ENCODE data around the gene SRRT. TPM values are rescaled to one million over a fixed set of nuclear protein-coding genes. Genes with fewer than 3 reads are reported as not detected.
A peak's percentile ranks its signal among the peaks of the same experiment; 100 is the strongest.

The SRRT gene
- total RNA-seq, 1 donor from 2014 or later, result 114 TPM

DNA sequence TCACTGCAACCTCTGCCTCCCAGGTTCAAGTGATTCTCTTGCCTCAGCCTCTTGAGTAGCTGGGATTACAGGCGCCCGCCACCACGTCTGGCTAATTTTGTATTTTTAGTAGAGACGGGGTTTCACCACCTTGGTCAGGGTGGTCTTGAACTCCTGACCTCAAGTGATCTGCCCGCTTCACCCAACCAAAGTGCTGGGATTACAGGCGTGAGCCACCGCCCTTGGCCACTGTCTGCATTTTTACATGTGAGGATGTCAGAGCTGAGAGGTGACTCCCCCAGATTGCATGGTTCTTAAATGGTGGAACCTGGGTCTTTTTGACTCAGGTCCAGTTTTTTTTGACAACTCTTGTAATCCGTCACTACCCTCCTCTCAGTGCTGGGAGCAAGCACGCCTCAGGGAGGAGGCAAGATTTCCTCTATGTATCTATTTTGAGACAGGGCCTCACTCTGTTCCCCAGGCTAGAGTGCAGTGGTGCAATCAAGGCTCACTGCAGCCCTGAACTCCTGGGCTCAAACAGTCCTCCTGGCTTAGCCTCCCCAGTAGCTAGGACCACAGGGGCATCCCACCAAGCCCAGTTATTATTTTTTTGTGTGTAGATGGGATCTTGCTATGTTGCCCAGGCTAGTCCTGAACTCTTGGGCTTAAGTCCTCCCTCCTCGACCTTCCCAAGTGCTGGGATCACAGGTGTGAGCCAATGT lies 1.2 kb upstream of the SRRT start:
- ATAC-seq (no peak), DNase-seq (ENCODE audit: low spot score) (no peak)
- intact Hi-C loops (cut with DNase I), result loop anchor here (10.0 kb wide), 1 partner anchor 901 kb away; no protein-coding TSS in a partner anchor

DNA sequence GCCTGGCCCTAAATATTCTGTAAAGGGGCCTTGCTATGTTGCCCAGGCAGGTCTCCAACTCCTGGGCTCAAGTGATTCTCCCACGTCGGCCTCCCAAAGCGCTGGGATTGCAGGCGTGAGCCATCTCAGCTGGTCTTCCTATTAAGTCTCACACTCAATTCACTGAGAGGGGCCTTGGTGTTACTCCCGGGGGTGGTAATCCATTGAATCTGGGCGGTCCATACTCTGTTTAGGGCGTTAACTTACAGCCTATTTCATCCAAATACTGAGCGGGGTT lies 665 bp upstream of the SRRT start:
- ATAC-seq, result peak; percentile 1
- DNase-seq (ENCODE audit: low spot score), result no peak
- intact Hi-C loops (cut with DNase I), result loop anchor here (10.0 kb wide), 1 partner anchor 901 kb away; no protein-coding TSS in a partner anchor

DNA sequence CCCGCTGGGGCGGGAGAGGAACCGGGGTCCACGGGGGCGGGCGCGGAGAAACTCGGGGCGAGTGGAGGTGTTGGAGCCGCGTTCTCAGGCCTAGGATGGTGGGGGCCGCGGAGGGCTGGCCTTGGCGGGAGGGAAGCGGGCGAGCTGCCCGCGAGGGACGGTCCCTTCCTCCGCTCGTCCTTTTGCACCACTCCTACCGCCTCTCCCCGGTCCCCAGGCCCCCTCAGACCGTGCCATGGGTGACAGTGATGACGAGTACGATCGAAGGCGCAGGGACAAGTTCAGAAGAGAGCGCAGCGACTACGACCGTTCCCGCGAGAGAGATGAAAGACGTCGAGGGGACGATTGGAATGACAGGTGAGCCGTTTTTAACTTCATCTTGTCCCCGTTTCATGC lies 451 bp downstream of the SRRT start:
- no peak for ATAC-seq
- no peak for DNase-seq (ENCODE audit: low spot score)
- intact Hi-C loops (cut with DNase I), result loop anchor here (10.0 kb wide), 1 partner anchor 899 kb away; no protein-coding TSS in a partner anchor

DNA sequence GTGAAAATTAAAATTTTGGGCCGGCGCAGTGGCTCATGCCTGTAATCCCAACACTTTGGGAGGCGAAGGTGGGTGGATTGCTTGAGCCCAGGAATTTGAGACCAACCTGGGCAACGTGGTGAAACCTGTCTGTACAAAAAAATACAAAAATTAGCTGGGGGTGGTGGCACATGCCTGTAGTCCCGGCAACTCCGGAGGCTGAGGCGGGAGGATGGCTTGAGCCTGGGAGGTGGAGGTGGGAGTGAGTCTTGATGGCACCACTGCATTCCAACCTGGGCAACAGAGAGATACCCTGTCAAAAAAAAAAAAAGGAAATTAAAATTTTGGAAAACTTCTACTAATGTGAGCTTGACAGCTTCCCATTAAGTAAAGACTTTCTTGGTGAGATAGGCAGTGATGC lies 3.1 kb downstream of the SRRT start:
- intact Hi-C loops (cut with DNase I), result loop anchor here (10.0 kb wide), 1 partner anchor 897 kb away; no protein-coding TSS in a partner anchor
- ATAC-seq (no peak), DNase-seq (ENCODE audit: low spot score) (no peak)

DNA sequence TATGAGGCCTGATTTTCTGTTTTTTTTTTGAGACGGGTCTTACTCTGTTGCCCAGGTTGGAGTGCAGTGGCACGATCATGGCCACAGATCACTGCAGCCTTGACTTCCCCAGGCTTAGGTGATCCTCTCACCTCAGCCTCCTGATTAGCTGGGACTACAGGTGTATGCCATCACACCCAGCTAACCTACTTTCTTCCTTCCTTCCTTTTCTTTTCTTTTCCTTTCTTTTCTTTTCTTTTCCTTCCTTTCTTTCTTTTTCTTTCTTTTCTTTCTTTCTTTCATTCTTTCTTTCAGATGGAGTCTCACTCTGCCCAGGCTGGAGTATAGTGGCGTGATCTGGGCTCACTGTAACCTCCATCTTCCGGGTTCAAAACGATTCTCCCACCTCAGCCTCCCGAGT lies 3.8 kb downstream of the SRRT start:
- intact Hi-C loops (cut with DNase I), result loop anchor here (10.0 kb wide), 1 partner anchor 896 kb away; no protein-coding TSS in a partner anchor
- DNase-seq (ENCODE audit: low spot score) (no peak), ATAC-seq (no peak)

DNA sequence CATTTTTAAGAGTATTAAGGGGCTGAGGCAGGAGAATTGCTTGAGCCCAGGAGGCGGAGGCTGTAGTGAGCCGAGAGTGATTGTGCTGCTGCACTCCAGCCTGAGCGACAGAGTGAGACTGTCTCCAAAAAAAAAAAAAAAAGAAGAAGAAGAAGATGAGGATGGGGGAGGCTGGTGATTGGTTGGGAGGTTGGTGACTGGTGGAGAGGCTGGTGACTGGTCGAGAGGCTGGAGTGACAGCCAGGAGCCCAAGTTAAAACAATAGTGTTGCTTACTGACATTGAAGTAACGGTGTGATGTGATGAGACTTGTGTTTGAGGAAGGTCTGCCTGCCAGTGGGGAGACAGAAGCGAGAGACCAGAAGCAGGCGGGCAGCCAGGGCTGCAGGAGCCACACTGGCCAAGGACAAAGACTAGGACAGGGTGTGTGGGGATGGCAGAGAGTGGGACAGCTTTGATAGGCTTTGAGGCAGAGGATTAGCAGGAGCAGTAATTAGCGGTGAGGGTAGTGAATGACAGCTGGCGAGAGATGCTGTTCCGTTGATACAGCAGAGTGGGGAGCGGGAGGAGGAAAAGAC lies 4.9 kb downstream of the SRRT start:
- ATAC-seq (no peak), DNase-seq (ENCODE audit: low spot score) (no peak)
- intact Hi-C loops (cut with DNase I), result loop anchor here (10.0 kb wide), 1 partner anchor 895 kb away; no protein-coding TSS in a partner anchor

DNA sequence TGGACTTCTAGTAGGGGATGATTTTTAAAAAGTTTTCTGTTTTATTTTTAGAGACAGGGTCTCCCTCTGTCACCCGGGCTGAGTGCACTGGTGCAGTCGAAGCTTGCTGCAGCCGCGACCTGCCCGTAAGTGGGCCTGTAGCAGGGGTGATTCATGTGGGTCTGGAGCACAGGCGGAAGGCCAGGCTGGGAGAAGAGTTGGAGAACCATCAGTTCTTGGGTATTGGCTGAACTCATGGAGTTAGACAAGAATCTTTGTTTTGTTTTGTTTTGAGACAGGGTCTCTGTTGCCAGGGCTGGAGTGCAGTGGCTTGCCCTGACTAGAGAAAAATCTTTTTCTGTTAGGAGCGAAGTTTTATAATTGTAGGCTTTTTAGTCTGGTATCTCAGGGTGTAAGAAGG lies 5.7 kb downstream of the SRRT start:
- no peak for DNase-seq (ENCODE audit: low spot score)
- intact Hi-C loops (cut with DNase I), result no loop called here
- no peak for ATAC-seq

DNA sequence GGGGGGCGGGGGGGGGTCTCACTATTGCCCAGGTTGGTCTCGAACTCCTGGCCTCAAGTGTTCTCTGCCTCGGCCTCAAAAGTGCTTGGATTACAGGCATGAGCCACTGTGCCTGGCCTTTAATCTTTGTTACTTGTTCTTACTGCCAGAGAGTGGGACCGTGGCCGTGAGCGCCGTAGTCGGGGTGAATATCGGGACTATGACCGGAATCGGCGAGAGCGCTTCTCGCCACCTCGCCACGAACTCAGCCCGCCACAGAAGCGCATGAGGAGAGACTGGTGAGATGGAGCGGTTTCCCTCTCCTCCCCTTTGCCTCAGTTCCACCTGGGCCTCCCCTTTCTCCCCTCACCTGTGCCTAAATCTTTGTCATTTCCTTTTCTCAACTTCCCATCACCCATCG lies 6.2 kb downstream of the SRRT start:
- intact Hi-C loops (cut with DNase I), result no loop called here
- DNase-seq (ENCODE audit: low spot score) (no peak), ATAC-seq (no peak)

DNA sequence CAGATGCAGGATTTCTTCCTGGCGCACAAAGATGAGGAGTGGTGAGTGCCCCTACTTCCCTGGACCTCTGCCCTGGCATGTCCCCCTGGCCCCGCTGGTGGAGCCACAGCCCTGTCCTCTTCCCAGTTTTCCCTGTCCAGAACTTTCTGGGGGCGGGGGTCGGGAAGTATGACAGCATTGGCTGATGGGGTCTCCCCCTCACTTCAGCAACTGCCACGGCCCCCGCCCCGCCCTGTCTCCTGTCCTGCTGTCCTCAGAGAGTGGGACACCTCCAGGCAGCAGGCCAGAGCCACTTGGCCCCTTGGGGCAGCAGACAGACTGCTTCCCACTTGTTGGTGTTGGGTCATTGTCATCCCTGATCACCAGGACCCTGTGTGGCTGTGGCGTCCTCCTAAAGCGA lies 7.3 kb downstream of the SRRT start:
- no peak for ATAC-seq
- intact Hi-C loops (cut with DNase I), result no loop called here
- DNase-seq (ENCODE audit: low spot score), result no peak

DNA sequence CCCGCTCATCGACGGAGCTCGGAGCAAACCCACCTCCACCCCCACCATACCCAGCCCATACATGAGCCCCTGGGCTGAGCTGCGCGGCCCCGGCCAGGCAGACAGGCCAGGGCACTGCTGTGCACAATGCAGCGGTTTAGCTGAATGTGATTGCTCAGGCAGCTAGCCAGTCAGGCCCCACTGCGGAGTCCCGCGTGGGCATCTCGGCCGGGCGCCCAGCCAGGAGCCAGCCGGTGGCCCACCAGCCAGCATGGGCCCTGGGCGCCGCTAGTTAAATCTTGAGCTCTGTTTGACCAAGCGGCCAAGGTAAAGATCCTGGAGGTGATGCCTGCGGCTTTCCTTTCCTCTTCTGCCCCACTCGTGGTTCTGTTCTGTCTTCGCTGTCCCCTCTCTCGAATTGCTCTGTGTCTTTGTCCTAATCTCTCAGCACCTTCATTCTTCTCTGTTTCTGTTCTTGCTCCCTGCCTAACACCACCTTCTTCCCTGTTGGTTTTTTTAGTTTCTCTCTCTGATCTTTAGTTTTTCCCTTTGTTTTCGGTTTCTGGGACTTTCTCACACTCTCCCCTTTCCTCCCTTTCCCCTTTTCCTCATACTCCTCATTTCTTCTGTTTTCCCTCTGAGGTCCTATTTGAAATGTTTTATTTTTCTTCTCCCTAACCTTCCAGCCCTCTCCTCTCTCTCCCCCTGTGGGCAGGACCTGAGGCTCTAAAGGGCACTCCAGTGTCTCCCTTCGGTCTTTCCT lies 8.1 kb downstream of the SRRT start:
- ATAC-seq (no peak), DNase-seq (ENCODE audit: low spot score) (no peak)
- intact Hi-C loops (cut with DNase I), result no loop called here

DNA sequence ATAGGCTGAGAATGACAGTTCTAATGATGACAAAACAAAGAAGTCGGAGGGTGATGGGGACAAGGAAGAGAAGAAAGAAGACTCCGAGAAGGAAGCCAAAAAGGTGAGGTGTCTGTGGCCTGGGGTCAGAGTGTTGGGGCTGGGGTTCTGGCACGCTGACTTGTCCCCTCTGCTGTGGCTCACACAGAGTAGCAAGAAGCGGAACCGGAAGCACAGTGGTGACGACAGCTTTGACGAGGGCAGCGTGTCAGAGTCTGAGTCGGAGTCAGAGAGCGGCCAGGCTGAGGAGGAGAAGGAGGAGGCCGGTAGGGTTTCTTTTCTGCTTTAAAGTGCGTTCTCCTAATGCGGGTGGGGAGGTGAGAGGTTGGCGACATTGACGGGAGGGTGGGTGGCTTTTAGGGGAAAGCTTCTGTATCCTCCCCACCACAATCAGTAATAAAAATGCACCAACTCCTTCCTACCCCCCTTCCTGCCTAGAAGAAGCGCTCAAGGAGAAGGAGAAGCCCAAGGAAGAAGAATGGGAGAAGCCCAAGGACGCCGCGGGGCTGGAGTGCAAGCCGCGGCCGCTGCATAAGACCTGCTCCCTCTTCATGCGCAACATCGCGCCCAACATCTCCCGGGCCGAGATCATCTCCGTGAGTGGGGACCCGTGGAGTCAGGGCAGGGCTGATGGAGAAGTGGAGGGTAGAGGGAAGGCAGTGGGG lies 10.0 kb downstream of the SRRT start:
- intact Hi-C loops (cut with DNase I), result no loop called here
- no peak for ATAC-seq
- no peak for DNase-seq (ENCODE audit: low spot score)

DNA sequence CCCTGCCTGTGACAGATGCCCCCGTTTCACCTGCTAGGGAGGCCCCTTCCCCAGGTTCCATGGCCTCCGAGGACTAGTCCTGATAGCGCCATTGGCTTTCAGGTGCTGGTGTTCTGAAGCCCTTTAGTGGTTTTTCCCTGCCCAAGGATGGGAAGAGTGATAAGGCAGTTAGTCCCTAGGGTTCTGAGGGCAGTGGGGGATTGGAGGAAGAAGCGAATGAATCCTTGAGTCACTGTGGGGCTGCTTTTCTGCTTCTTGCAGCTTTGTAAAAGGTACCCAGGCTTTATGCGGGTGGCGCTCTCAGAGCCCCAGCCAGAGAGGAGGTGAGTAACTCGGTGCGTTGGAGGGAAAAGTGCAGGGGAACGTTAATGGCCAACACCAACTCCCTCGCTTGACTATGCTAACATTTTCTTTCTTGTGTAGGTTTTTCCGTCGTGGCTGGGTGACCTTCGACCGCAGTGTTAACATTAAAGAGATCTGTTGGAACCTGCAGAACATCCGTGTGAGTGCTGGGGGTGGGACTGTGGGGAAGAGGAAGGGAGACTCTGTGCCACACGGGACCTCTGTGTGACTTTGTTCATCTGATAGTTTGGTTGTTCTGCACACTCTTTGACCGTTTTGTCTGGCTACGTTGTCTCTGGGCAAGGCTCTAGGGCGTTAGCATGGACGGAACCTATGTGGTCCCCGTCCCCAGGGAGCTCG lies 10.7 kb downstream of the SRRT start:
- intact Hi-C loops (cut with DNase I), result no loop called here
- no peak for DNase-seq (ENCODE audit: low spot score)
- ATAC-seq, result no peak

DNA sequence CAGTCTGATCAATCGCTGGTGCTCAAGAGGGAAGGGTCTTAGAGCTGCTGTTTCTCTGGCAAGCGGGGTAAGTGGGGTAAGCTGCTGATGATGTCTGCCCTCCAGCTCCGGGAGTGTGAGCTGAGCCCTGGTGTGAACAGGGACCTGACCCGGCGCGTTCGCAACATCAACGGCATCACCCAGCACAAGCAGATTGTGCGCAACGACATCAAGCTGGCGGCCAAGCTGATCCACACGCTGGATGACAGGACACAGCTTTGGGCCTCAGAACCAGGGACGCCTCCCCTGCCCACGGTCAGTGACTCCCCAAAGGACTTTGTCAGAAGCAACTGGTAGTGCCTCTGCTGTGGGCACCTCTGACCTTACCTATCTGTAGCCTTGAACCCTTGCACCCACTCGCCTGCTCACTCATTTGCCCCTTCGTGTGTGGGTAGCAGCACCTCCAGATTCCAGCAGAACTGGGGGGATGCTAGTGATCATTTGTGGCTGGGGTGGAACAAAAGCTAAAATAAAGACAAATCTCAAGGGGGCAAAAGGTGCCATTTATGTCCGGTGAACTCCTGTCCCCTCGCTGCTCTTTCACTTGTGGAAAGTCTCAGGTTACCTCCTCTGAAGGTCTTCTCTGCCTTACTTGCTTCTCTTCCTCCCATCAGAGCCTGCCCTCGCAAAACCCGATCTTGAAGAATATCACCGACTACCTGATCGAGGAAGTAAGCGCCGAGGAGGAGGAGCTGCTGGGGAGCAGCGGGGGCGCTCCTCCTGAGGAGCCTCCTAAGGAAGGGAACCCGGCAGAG lies 11.4 kb downstream of the SRRT start:
- ATAC-seq (no peak), DNase-seq (ENCODE audit: low spot score) (no peak)
- intact Hi-C loops (cut with DNase I), result no loop called here

DNA sequence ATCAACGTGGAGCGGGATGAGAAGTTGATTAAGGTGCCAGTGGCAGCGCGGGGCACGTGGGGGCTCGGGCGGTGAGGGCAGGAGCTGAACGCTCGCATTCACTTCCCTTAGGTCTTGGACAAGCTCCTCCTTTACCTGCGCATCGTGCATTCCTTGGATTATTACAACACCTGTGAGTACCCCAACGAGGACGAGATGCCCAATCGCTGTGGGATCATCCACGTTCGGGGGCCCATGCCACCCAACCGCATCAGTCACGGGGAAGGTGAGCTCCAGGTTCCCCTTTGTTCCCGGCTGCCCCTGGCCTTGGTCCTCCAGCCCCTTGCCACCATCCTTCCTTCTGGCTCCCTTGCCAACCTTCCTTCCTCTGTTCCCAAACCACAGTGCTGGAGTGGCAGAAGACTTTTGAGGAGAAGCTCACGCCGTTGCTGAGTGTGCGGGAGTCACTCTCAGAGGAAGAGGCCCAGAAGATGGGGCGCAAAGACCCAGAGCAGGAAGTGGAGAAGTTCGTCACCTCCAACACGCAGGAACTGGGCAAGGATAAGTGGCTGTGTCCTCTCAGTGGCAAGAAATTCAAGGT lies 12.1 kb downstream of the SRRT start:
- intact Hi-C loops (cut with DNase I), result no loop called here
- DNase-seq (ENCODE audit: low spot score), result no peak
- ATAC-seq, result no peak

DNA sequence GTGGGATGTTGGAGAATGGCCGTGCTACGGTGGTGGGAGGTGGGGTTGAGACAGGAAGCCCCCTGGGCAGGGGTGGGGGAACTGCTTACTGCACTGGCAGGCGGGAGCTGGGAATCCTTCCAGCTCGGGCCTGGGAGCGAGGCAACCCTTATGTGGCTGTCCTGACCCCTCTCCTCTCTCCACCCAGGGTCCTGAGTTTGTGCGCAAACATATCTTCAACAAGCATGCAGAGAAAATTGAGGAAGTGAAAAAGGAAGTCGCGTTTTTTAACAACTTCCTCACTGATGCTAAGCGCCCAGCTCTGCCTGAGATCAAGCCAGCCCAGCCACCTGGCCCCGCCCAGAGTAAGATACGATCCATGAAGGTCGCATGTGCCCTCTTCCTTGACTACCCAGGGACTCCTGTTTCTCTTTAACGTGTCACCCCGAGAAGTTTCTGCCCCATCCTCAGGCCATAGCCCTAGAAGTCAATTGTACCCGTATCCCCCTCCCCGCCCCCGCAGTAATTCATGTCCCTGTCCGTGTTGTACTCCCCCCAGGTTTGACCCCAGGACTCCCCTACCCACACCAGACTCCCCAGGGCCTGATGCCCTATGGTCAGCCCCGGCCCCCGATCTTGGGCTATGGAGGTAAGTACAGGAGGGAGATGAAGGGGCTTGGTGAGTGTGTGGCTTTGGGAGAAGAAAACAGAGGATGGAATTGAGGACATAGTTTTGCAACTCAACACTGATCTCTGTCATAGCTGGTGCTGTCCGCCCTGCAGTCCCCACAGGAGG lies 12.8 kb downstream of the SRRT start:
- ATAC-seq (no peak), DNase-seq (ENCODE audit: low spot score) (no peak)
- intact Hi-C loops (cut with DNase I), result no loop called here

DNA sequence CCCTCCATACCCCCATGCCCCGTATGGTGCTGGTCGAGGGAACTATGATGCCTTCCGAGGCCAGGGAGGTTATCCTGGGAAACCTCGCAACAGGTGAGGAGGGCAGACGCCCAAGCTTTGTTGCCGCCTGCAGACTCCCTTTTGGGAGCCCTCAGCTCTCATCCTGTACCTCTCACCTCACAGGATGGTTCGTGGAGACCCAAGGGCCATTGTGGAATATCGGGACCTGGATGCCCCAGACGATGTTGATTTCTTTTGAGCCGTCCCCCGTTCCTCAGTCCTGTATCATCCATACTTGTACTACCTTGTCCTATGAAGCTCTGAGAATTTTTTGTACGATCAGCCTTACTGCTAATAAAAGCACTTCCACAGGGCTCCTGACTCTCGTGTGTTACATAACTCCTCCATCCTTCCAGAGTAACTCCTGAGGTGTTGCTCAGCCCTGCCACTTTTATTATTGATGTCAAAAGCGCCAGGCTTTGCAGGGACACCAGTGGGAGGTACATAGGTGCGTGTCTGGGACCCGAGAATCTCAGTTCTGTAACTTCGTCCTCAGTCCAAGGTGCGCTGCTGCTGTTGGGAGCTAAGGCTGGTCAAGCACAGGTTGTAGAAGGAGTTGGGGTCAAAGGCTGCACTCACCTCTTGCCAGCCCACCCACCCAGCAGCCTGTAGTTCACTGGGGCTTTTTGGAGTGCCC lies 13.5 kb downstream of the SRRT start:
- intact Hi-C loops (cut with DNase I), result no loop called here
- no peak for ATAC-seq
- no peak for DNase-seq (ENCODE audit: low spot score)

Data from sciatic nerve (tissue), 2 donors.